ENCODE measurements around the gene PDCL2. TPM values are rescaled to one million over a fixed set of nuclear protein-coding genes. Genes with fewer than 3 reads are reported as not detected.
A peak's percentile ranks its signal among the peaks of the same experiment; 100 is the strongest.

The PDCL2 gene
- total and polyA plus RNA-seq, 9 of the 15 experiments (the other 6 are each of a cell fraction or from before 2014, with no cell fraction given), result 0.62 to 2.5 (median 1.2) TPM

- Histone ChIP-seq H3K79me2 (ENCODE audit: control insufficient read depth, insufficient read depth, low read length) (no peaks in the 10 kb centered on the region), H3K9me1 (ENCODE audit: control insufficient read depth, insufficient read depth, low read length) (no peaks in the 10 kb centered on the region), H3K27ac (ENCODE audit: extremely low read depth, low read depth, low read length) (no peak overlapping the region), H4K20me1 (replicated peaks; ENCODE audit: control insufficient read depth, insufficient read depth, low read length) (no peaks in the 10 kb centered on the region), H3K36me3 (ENCODE audit: control insufficient read depth, insufficient read depth, low read length) (peaks cover 84% of the 10 kb centered on the region), H3K27me3 (ENCODE audit: control insufficient read depth in 2 of 2, insufficient read depth in 2 of 2, low read length in 2 of 2) (no peaks in the 10 kb centered on the region), H3K4me3 (no peak overlapping the region), H3K4me2 (ENCODE audit: insufficient read depth, low read length) (no peak overlapping the region), H3K9me3 (replicated peaks; ENCODE audit: control insufficient read depth, insufficient read depth, low read depth, low read length) (no peaks in the 10 kb centered on the region), H3K9ac (ENCODE audit: insufficient read depth in 1 of 2, low read depth in 2 of 2, low read length in 2 of 2) (no peak overlapping the region), H2AFZ (ENCODE audit: low read depth, low read length) (no peak overlapping the region), H3K4me1 (replicated peaks in 1 of 2; ENCODE audit: control insufficient read depth in 2 of 2, insufficient read depth in 2 of 2, low read length in 2 of 2) (no peaks in the 10 kb centered on the region)
- DNase-seq (ENCODE audit: extremely low read depth in 1 of 4, low spot score in 3 of 4) (no peak), ATAC-seq (no peak), FAIRE-seq (peak; percentile 49)
- in situ Hi-C loops (cut with MboI), result no loop called here
- no TSS peak for BruUV-seq (replicated peaks)
- ChIA-PET CTCF (ENCODE audit: low intra/inter-chr PET ratio) (no interaction called here), POLR2A (no interaction called here)
- WGBS (ENCODE audit: insufficient coverage, low coverage, missing lambda C conversion rate), result 100% methylated on average over 2 of the region's 2 CpGs
- TF ChIP-seq CEBPB (tag; IDR thresholded peaks at IDR 0.05), result peak; percentile 62
- no peak for TF ChIP-seq KLF1 (tag; IDR thresholded peaks at IDR 0.05)
- no peak for TF ChIP-seq BHLHE40 (IDR thresholded peaks at IDR 0.05; ENCODE audit: low read length)
- TF ChIP-seq CBFA2T2 (conservative IDR thresholded peaks at IDR 0.05), result no peak
- TF ChIP-seq, protein P1, sequence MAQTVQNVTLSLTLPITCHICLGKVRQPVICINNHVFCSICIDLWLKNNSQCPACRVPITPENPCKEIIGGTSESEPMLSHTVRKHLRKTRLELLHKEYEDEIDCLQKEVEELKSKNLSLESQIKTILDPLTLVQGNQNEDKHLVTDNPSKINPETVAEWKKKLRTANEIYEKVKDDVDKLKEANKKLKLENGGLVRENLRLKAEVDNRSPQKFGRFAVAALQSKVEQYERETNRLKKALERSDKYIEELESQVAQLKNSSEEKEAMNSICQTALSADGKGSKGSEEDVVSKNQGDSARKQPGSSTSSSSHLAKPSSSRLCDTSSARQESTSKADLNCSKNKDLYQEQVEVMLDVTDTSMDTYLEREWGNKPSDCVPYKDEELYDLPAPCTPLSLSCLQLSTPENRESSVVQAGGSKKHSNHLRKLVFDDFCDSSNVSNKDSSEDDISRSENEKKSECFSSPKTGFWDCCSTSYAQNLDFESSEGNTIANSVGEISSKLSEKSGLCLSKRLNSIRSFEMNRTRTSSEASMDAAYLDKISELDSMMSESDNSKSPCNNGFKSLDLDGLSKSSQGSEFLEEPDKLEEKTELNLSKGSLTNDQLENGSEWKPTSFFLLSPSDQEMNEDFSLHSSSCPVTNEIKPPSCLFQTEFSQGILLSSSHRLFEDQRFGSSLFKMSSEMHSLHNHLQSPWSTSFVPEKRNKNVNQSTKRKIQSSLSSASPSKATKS (CRISPR knock-in tag; IDR thresholded peaks at IDR 0.05), result no peak
- TF ChIP-seq POLR2H (tag; IDR thresholded peaks at IDR 0.05; ENCODE audit: low read depth), result peak; percentile 26; the same call in 1 of the 2 replicates
- TF ChIP-seq CEBPG (CRISPR knock-in tag; IDR thresholded peaks at IDR 0.05), result no peak
- TF ChIP-seq CEBPG (tag; conservative IDR thresholded peaks at IDR 0.05 in 1 of 2, IDR thresholded peaks at IDR 0.05 in 1 of 2), result 0 out of 4 replicates have a peak, but pooled peaks of 1 of the 2 experiments have one; percentile 13
- TF ChIP-seq NUFIP1 (IDR thresholded peaks at IDR 0.05; ENCODE audit: partially characterized antibody), result no peak
- intact Hi-C loops (cut with micrococcal nuclease), result no loop called here
Observed at GRCh38 chr4:55598641-55599040, 6.6 kb upstream of the PDCL2 start.

All from K562 (cell line).